ENCODE measurements around the gene MAD2L1BP. TPM values are rescaled to one million over a fixed set of nuclear protein-coding genes. Genes with fewer than 3 reads are reported as not detected.
A peak's percentile ranks its signal among the peaks of the same experiment; 100 is the strongest.

The MAD2L1BP gene
- polyA plus RNA-seq, 1 of the 3 experiments (the other 2 are of a cell fraction), result 30.9 TPM

- no peak for TF ChIP-seq USF1 (IDR thresholded peaks at IDR 0.05; ENCODE audit: borderline replicate concordance, low read depth)
- TF ChIP-seq RXRA (IDR thresholded peaks at IDR 0.05; ENCODE audit: borderline replicate concordance, low read depth), result no peak
- TF ChIP-seq ZBTB33 (IDR thresholded peaks at IDR 0.05; ENCODE audit: borderline replicate concordance, low read depth), result peak; percentile 89
These were observed 6.5 kb upstream of the MAD2L1BP start, which contains the start of gene GTPBP2 (continued) for GRCh38 chr6:43629104-43629504.

GRCh38 chr6:43629505-43630300 is 5.9 kb upstream of the MAD2L1BP start:
- peak overlapping the region; percentile 58 for H2AFZ ChIP-seq (ENCODE audit: low read depth)
- ChIA-PET CTCF (interaction anchor here (0.8 to 2.8 kb wide), 3 partner anchors 21 to 140 kb away, joined by 3 to 11 read pairs (median 8); partner anchors contain the start of gene VEGFA), POLR2A (interaction anchor here (0.6 to 1.9 kb wide), 17 partner anchors 10 to 453 kb away, joined by 3 to 15 read pairs (median 5); partner anchors contain the start of genes VEGFA and XPO5)
- no peaks in the 10 kb centered on the region for H3K9me2 ChIP-seq
- peak overlapping the region; percentile 96 for H3K4me2 ChIP-seq
- peaks cover 35% of the 10 kb centered on the region for H3K79me2 ChIP-seq (ENCODE audit: insufficient read depth)
- peaks cover 13% of the 10 kb centered on the region for H3F3A ChIP-seq (replicated peaks; ENCODE audit: insufficient read depth)
- H3K27ac ChIP-seq (ENCODE audit: low read depth in 2 of 2, low read length in 1 of 2), result peak overlapping the region; percentile 92 to 95
- under 1% methylated on average over 23 of the region's 41 CpGs for WGBS (ENCODE audit: low lambda C conversion rate)
- DNase-seq, result peak; percentile 93
- H3K9ac ChIP-seq, result peak overlapping the region; percentile 91
- H3K4me1 ChIP-seq (ENCODE audit: control insufficient read depth in 1 of 2, insufficient read depth in 2 of 2, low read depth in 1 of 2, low read length in 1 of 2), result peaks cover 5 to 21% of the 10 kb centered on the region in 2 experiments
- H3K36me3 ChIP-seq (replicated peaks in 1 of 2; ENCODE audit: control insufficient read depth in 1 of 2, insufficient read depth in 2 of 2, low read length in 1 of 2), result peaks cover 16 to 22% of the 10 kb centered on the region in 2 experiments
- H3K27me3 ChIP-seq (ENCODE audit: insufficient read depth), result no peaks in the 10 kb centered on the region
- no peaks in the 10 kb centered on the region for H3K9me3 ChIP-seq
- H4K20me1 ChIP-seq (ENCODE audit: insufficient read depth), result no peaks in the 10 kb centered on the region
- peak overlapping the region; percentile 71 to 72 for H3K4me3 ChIP-seq (ENCODE audit: low read depth in 2 of 2, low read length in 1 of 2)
- TF ChIP-seq JUND (IDR thresholded peaks at IDR 0.05) (no peak), FOXJ3 (CRISPR knock-in tag; IDR thresholded peaks at IDR 0.05) (no peak), NFIC (IDR thresholded peaks at IDR 0.05; ENCODE audit: borderline replicate concordance) (peak; percentile 90), TAF1 (IDR thresholded peaks at IDR 0.05; ENCODE audit: borderline replicate concordance, low read depth, low read length) (0 out of 2 replicates have a peak, but pooled peaks have one; percentile 20), RAD21 (IDR thresholded peaks at IDR 0.05; ENCODE audit: low read length) (no peak), SMC3 (IDR thresholded peaks at IDR 0.05; ENCODE audit: low read depth, low read length) (no peak), MAX (IDR thresholded peaks at IDR 0.05; ENCODE audit: low read depth) (peak; percentile 77), REST (IDR thresholded peaks at IDR 0.05; ENCODE audit: low read depth, low read length) (no peak), ELF1 (IDR thresholded peaks at IDR 0.05) (no peak), ZBTB33 (IDR thresholded peaks at IDR 0.05; ENCODE audit: borderline replicate concordance, low read depth) (no peak; the same call in 1 of the 2 replicates), GABPA (IDR thresholded peaks at IDR 0.05; ENCODE audit: low read depth) (no peak), USF2 (IDR thresholded peaks at IDR 0.05; ENCODE audit: borderline replicate concordance, low read depth, low read length) (0 out of 2 replicates have a peak, but pooled peaks have one; percentile 6), GATA2 (CRISPR knock-in tag; IDR thresholded peaks at IDR 0.05) (no peak), MEF2A (IDR thresholded peaks at IDR 0.05; ENCODE audit: borderline replicate concordance, low read depth) (peak; percentile 40; the same call in 1 of the 2 replicates), EP300 (IDR thresholded peaks at IDR 0.05; ENCODE audit: borderline replicate concordance in 1 of 2, low read depth in 1 of 2, low read length in 1 of 2) (0 out of 4 replicates have a peak, but pooled peaks of 1 of the 2 experiments have one; percentile 38), TEAD4 (IDR thresholded peaks at IDR 0.05; ENCODE audit: borderline replicate concordance, insufficient read depth) (no peak), MXI1 (IDR thresholded peaks at IDR 0.05; ENCODE audit: low read depth, low read length) (no peak; the same call in 1 of the 2 replicates)

Measured in SK-N-SH (cell line).